H1 (cell line): ENCODE measurements around the gene POFUT2. TPM values are rescaled to one million over a fixed set of nuclear protein-coding genes. Genes with fewer than 3 reads are reported as not detected.

Experiments
- CTCF ChIA-PET: fragments of 300-600 bp; sonication (Branson Sonifier 250); formaldehyde crosslinking; loops from one replicate; lab custom pipeline; 2021; ENCODE audit not compliant: partially characterized antibody; lab: Charles Lee
- POLR2A ChIA-PET: fragments of 300-600 bp; sonication (Branson Sonifier 250); formaldehyde crosslinking; loops from one replicate; lab custom pipeline; 2021; ENCODE audit warnings: inconsistent platforms; ENCODE audit not compliant: partially characterized antibody; lab: Charles Lee
- DNase-seq, 2 experiments: peaks; one replicate each; pipeline versions ENCODE4 v3.0.0 to v3.0.0-alpha.2; 2010 to 2022; ENCODE audit warnings: low spot score in 2 of 2, low read depth in 1 of 2, mixed read lengths in 1 of 2
- FAIRE-seq: peaks from 2 replicates; lab custom pipeline; 2011; peaks lifted over from hg19 to GRCh38; lab: Jason Lieb, UNC
- H2AFZ ChIP-seq: 2 replicates; pipeline ENCODE4 v1.8.1; 2012; ENCODE audit warnings: low read length, inconsistent platforms
- H2AK5ac ChIP-seq: 2 replicates; pipeline ENCODE4 v1.6.1; 2013; ENCODE audit warnings: low read depth, low read length
- H2BK120ac ChIP-seq: replicated peaks from 2 replicates; pipeline ENCODE3; 2013; ENCODE audit warnings: low read depth, low read length, inconsistent platforms
- H2BK12ac ChIP-seq: 2 replicates; pipeline ENCODE4 v1.6.1; 2013; ENCODE audit warnings: low read depth, low read length
- H2BK15ac ChIP-seq: 2 replicates; pipeline ENCODE4 v1.6.1; 2013; ENCODE audit warnings: low read length
- H2BK20ac ChIP-seq: 2 replicates; pipeline ENCODE4 v1.6.1; 2013; ENCODE audit warnings: low read length
- H2BK5ac ChIP-seq: 2 replicates; pipeline ENCODE4 v1.6.1; 2013; ENCODE audit warnings: low read depth, low read length
- H3K14ac ChIP-seq: 2 replicates; pipeline ENCODE4 v1.6.1; 2013; ENCODE audit warnings: inconsistent platforms; ENCODE audit not compliant: insufficient read length
- H3K18ac ChIP-seq: 2 replicates; pipeline ENCODE4 v1.6.1; 2013; ENCODE audit warnings: low read length; ENCODE audit errors: extremely low read depth
- H3K23ac ChIP-seq: 2 replicates; pipeline ENCODE4 v1.6.1; 2013; ENCODE audit warnings: inconsistent platforms; ENCODE audit not compliant: insufficient read length
- H3K23me2 ChIP-seq: 2 replicates; pipeline ENCODE4 v1.6.1; 2013; ENCODE audit warnings: low read depth, low read length
- H3K27ac ChIP-seq: 2 replicates; pipeline ENCODE4 v1.6.1; 2011; ENCODE audit warnings: low read depth, low read length, inconsistent platforms
- H3K27me3 ChIP-seq, 4 experiments: replicated peaks in 1 of 4; 1 replicate in 1 of 4; 2 replicates in 3 of 4; pipeline versions ENCODE4 v1.6.1 to v1.8.1; 2011 to 2013; ENCODE audit warnings: low read length in 3 of 4, mild to moderate bottlenecking in 3 of 4, inconsistent platforms in 2 of 4, mixed read lengths in 2 of 4, moderate library complexity in 1 of 4; ENCODE audit not compliant: control insufficient read depth in 3 of 4, insufficient read depth in 3 of 4; ENCODE audit errors: extremely low read depth in 1 of 4
- H3K36me3 ChIP-seq, 4 experiments: 2 replicates each; pipeline versions ENCODE4 v1.6.1 to v1.8.1; 2011 to 2013; ENCODE audit warnings: mild to moderate bottlenecking in 4 of 4, low read length in 3 of 4, moderate library complexity in 2 of 4, control low read depth in 1 of 4, inconsistent platforms in 1 of 4; ENCODE audit not compliant: insufficient read depth in 4 of 4, control insufficient read depth in 2 of 4
- H3K4ac ChIP-seq: replicated peaks from 2 replicates; pipeline ENCODE3; 2013; ENCODE audit warnings: low read length, low read depth, mixed read lengths, inconsistent platforms; ENCODE audit not compliant: insufficient read length
- H3K4me1 ChIP-seq, 4 experiments: replicated peaks in 1 of 4; 1 replicate in 1 of 4; 2 replicates in 3 of 4; pipeline versions ENCODE4 v1.6.1 to v1.8.1; 2011 to 2013; ENCODE audit warnings: low read length in 3 of 4, inconsistent platforms in 2 of 4, mixed read lengths in 1 of 4; ENCODE audit not compliant: insufficient read depth in 4 of 4, control insufficient read depth in 3 of 4
- H3K4me2 ChIP-seq, 2 experiments: 2 replicates each; pipeline versions ENCODE4 v1.6.1 to v1.8.1; 2011 to 2013; ENCODE audit warnings: low read depth in 2 of 2, low read length in 2 of 2, control low read depth in 1 of 2, inconsistent platforms in 1 of 2, mild to moderate bottlenecking in 1 of 2; ENCODE audit not compliant: insufficient read depth in 1 of 2
- H3K4me3 ChIP-seq, 4 experiments: fragments of 200-600, 300-600 bp in 1 of 4; sonication (generic), shearing (Covaris generic), sonication (Bioruptor Twin) in 1 of 4; 2 replicates each; pipeline versions ENCODE4 v1.5.1 to v1.8.1; 2011 to 2016; ENCODE audit warnings: low read length in 4 of 4, low read depth in 3 of 4, control low read depth in 2 of 4, inconsistent platforms in 2 of 4, mild to moderate bottlenecking in 2 of 4, mixed read lengths in 1 of 4, moderate library complexity in 1 of 4; ENCODE audit not compliant: insufficient read depth in 2 of 4; ENCODE audit errors: extremely low read depth in 1 of 4
- H3K56ac ChIP-seq: replicated peaks from 2 replicates; pipeline ENCODE3; 2013; ENCODE audit warnings: low read depth, mild to moderate bottlenecking, mixed read lengths, low read length, inconsistent platforms; ENCODE audit not compliant: insufficient read length
- H3K79me1 ChIP-seq: 2 replicates; pipeline ENCODE4 v1.6.1; 2013; ENCODE audit warnings: low read depth, low read length, control low read depth
- H3K79me2 ChIP-seq, 2 experiments: 2 replicates each; pipeline versions ENCODE4 v1.6.1 to v1.8.1; 2012 to 2013; ENCODE audit warnings: low read length in 2 of 2, mild to moderate bottlenecking in 2 of 2, inconsistent platforms in 1 of 2; ENCODE audit not compliant: insufficient read depth in 2 of 2, control insufficient read depth in 1 of 2
- H3K9ac ChIP-seq, 4 experiments: replicated peaks in 1 of 4; 1 replicate in 1 of 4; 2 replicates in 3 of 4; pipeline versions ENCODE4 v1.6.1 to v1.8.1; 2011 to 2013; ENCODE audit warnings: low read depth in 3 of 4, low read length in 3 of 4, control low read depth in 2 of 4, mild to moderate bottlenecking in 2 of 4, moderate library complexity in 2 of 4, inconsistent platforms in 1 of 4; ENCODE audit errors: extremely low read depth in 1 of 4
- H3K9me3 ChIP-seq, 2 experiments: 2 replicates each; pipeline versions ENCODE4 v1.6.1 to v1.8.1; 2012 to 2013; ENCODE audit warnings: mild to moderate bottlenecking in 2 of 2, moderate library complexity in 2 of 2, control low read depth in 1 of 2, inconsistent platforms in 1 of 2, low read depth in 1 of 2, low read length in 1 of 2, mixed read lengths in 1 of 2; ENCODE audit not compliant: insufficient read depth in 2 of 2
- H4K20me1 ChIP-seq, 2 experiments: replicated peaks in 1 of 2; 2 replicates each; pipeline versions ENCODE3 to v1.8.1; 2011 to 2013; ENCODE audit warnings: inconsistent platforms in 2 of 2, low read length in 2 of 2, mild to moderate bottlenecking in 1 of 2; ENCODE audit not compliant: insufficient read depth in 2 of 2, control insufficient read depth in 1 of 2
- H4K5ac ChIP-seq: 2 replicates; pipeline ENCODE4 v1.6.1; 2013; ENCODE audit warnings: low read length, low read depth, mixed read lengths, inconsistent platforms; ENCODE audit not compliant: insufficient read length
- H4K8ac ChIP-seq: 2 replicates; pipeline ENCODE4 v1.8.0; 2013; ENCODE audit warnings: mild to moderate bottlenecking, moderate library complexity, low read length, inconsistent platforms; ENCODE audit not compliant: insufficient read depth; ENCODE audit errors: extremely low read depth
- H4K91ac ChIP-seq: replicated peaks from 2 replicates; pipeline ENCODE3; 2013; ENCODE audit warnings: low read length, mixed read lengths, inconsistent platforms; ENCODE audit not compliant: insufficient read length
- KDM1A ChIP-seq: fragments of 200-600, 300-600 bp; sonication (generic); IDR thresholded peaks from 2 replicates; pipeline ENCODE4 v1.7.1; 2016; ENCODE audit warnings: mild to moderate bottlenecking, low read length, borderline replicate concordance
- POLR2AphosphoS5 ChIP-seq: IDR thresholded peaks from 2 replicates; pipeline ENCODE4 v1.6.1; 2011; ENCODE audit warnings: low read depth, low read length
- WGBS, 2 experiments: shearing (Covaris generic) in 1 of 2; methylation state at CpG; one replicate each; pipeline versions ENCODE4 v1.1.6 to v1.1.7; 2013 to 2015; ENCODE audit warnings: low lambda C conversion rate in 2 of 2, mixed read lengths in 2 of 2, inconsistent platforms in 1 of 2, low coverage in 1 of 2, missing lambda C conversion rate in 1 of 2; ENCODE audit not compliant: insufficient replicate concordance in 2 of 2, insufficient coverage in 1 of 2, insufficient read length in 1 of 2; ENCODE audit errors: extremely low coverage in 1 of 2, missing lambda C conversion rate in 1 of 2; 5-methylcytosine and 5-hydroxymethylcytosine counted together
- polyA plus RNA-seq, 7 experiments: library from polyadenylated mRNA; depleted of rRNA in 3 of 7; stranded (reverse) in 5 of 7; unstranded in 2 of 7; fragments of >200 nt in 5 of 7; fragments of 200-250 nt in 2 of 7; gene quantifications; 1 replicate in 5 of 7; 2 replicates in 1 of 7; 4 replicates in 1 of 7; pipeline versions ENCODE4 v1.2.1 to v1.2.3, GENCODE V29; 2011 to 2013; ENCODE audit warnings: missing spikeins in 2 of 7, mixed read lengths in 2 of 7
- total RNA-seq: library from RNA; stranded (reverse); fragmentation: NEBNext Ultra II Directional; extraction: Animal tissue kit (Norgen Biotek cat#: 25700); gene quantifications from 2 replicates; pipeline ENCODE4 v1.2.1, GENCODE V29; 2021

Gene POFUT2
- total and polyA plus RNA-seq, 2 of the 8 experiments (the other 6 are each of a cell fraction or from before 2014, with no cell fraction given) = 13.7 to 32.1 TPM

GRCh38 chr21:45330851-45331261, 43.2 kb upstream of the POFUT2 start:
- H3K56ac ChIP-seq = no peak overlapping the region
- no peak overlapping the region for H2BK15ac ChIP-seq
- H3K4me1 ChIP-seq = peaks cover 0 to 19% (median 15%) of the 10 kb centered on the region in 4 experiments; a peak in 6 of 7 replicates
- peaks cover 0 to 2% of the 10 kb centered on the region in 2 experiments for H4K20me1 ChIP-seq
- no peaks in the 10 kb centered on the region for H3K79me1 ChIP-seq
- H3K27me3 ChIP-seq = peaks cover 0 to 5% (median 4%) of the 10 kb centered on the region in 4 experiments; a peak in 4 of 7 replicates
- H4K5ac ChIP-seq = no peak overlapping the region
- POLR2A ChIA-PET = interaction anchor here (1.3 kb wide), 1 partner anchor 16 kb away, joined by 3 read pairs; no protein-coding TSS in a partner anchor
- H3K23ac ChIP-seq = no peak overlapping the region
- H3K4me2 ChIP-seq = no peak overlapping the region
- no peak overlapping the region for H3K14ac ChIP-seq
- H2BK5ac ChIP-seq = 0 out of 2 replicates have a peak overlapping the region, but pooled peaks have one; percentile 71
- peak overlapping the region; percentile 13 for H3K4ac ChIP-seq
- H3K9me3 ChIP-seq = no peaks in the 10 kb centered on the region
- 93% methylated on average over 13 of the region's 18 CpGs; no CpG with 5 or more reads in 1 of the 2 experiments for WGBS, 2 experiments
- H3K9ac ChIP-seq = no peak overlapping the region
- no peak overlapping the region; the same call in 1 of the 2 replicates for H3K18ac ChIP-seq
- H3K27ac ChIP-seq = no peak overlapping the region
- no peak overlapping the region for H4K91ac ChIP-seq
- FAIRE-seq = no peak
- H3K36me3 ChIP-seq = no peaks in the 10 kb centered on the region
- TF ChIP-seq POLR2AphosphoS5 (no peak), KDM1A (no peak)
- TF ChIP-seq, all 59 proteins: peak for 0
- no peaks in the 10 kb centered on the region for H3K79me2 ChIP-seq
- DNase-seq = no peak
- H2BK12ac ChIP-seq = peak overlapping the region; percentile 75; the same call in 1 of the 2 replicates
- H2AK5ac ChIP-seq = no peak overlapping the region
- no peak overlapping the region for H2BK120ac ChIP-seq
- H4K8ac ChIP-seq = no peak overlapping the region
- peaks cover 4% of the 10 kb centered on the region for H3K23me2 ChIP-seq
- CTCF ChIA-PET = interaction anchor here (0.7 to 1.0 kb wide), 2 partner anchors 107 to 138 kb away, joined by 3 to 4 read pairs; no protein-coding TSS in a partner anchor
- no peak overlapping the region for H3K4me3 ChIP-seq
- H2BK20ac ChIP-seq = no peak overlapping the region
- no peak overlapping the region for H2AFZ ChIP-seq
